HG02623 (cell line): Measurements from ENCODE around the gene SERPINB6.

ENCODE experiments used
- ATAC-seq: cut with Tn5 transposase; IDR thresholded peaks from one replicate; pipeline ENCODE4 v1.9.1; 2021; ENCODE audit warnings: moderate library complexity; ENCODE audit not compliant: unreplicated experiment

SERPINB6 gene

DNA sequence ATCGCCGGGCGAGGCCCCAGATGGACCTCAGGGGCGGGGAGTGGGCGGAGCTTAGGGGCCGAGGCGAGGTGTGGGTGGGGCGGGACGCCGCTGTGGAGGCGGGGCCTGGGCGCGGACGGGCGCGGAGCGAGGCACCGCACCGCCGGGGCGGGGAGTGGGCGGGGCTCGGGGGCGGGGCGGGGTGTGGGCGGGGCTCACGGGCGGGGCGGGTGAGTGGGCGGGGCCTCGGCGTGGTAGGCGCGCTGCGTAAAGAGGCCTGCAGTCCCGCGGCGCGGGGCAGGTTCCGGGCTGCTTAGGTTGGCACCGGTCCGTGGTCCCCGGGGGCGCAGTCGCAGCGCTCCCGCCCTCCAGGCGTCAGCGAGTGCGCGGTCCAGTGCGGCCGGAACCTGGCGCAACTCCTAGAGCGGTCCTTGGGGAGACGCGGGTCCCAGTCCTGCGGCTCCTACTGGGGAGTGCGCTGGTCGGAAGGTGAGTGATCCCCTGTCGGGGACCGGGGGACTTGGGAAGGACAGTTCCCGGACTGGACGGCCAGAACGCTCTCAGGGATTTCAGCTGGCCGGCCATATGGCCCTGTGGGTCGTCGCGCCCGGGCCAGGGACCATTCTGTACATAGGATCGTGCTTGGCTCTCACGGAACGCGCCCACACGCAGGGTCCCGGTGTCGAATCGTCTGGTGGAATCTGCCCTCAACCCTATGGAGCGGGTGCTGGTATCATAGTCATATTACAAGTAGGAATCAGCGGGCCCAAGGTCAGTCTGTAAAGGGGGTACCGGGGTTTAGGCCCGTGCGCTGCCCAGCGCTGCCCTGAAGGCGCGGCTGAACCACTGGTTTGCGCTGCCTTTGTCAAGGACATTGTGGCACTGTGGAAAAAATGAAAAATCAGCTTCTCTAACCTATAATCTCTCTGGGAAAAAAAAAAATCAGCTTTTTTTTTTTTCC lies 28.5 kb upstream of the SERPINB6 start, which contains the start of gene NQO2:
Gene NQO2, plus strand, starts transcription at position 277 of the 940 bp plus-strand sequence. CDS start 6,659 bp downstream, outside the sequence.
- peak; percentile 66 for ATAC-seq

DNA sequence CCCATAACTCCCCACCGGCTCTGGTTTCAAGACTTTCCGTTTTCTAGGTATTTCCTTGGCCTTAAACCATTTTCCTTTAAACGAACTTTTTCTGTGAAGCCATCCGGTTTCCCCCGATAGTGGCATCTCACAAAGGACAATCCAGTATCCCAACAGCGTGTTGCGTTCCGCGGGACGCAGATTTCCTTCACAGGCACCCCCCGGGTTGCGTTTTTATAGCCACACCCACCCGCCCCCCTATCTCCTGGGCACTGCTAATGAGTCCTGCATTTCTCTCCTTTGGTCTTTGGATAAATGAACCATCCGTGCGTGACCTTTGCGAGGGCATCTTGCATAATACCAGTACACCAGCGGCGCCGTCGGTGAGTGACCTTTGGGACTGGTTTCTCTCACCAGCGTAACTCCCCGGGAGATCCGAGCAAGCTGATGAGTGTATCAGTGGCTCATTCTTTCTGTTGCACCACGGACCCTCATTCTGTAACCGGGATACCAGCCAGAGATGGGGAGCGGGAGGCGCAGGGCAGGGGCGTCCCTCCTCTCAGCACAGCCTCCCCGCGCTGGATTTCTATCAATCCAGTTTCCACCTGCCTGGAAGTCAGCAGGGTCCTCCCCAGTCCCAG lies 27.7 kb upstream of the SERPINB6 start:
- ATAC-seq: peak; percentile 15

DNA sequence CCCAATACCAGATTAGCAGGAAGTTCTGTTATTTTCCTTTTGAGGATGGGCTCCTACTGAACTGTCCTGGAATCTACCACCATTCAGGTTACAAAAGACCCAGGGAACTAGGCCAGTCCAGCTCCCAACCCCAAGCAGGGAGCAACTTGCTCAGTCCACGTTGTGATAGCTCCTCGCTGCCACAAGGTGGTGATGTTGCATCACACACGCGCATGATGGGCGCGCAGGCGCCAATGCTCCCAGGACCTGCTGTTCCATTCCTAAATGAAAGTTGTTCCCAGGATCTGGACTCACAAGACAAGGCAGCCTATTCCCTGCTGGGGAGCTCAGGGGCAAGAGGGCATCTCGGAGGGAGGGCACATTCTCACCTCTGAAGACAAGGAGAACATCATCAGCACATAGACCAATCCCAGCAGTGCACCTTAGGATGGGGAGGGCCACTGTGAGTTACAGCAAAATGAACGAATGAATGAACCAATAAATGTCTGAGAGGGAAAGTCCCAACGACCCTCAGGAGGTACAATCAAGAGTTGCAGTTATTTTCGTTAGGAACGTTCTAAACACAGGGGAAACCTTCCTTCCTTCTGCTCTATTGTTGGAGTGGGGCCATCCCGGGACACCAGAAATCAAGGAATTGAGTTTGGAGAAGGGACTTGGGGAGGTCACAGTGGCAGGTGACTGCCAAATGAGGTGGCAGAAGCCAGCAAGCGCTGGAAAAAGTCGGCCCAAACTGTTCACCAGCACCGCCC lies 27.1 kb upstream of the SERPINB6 start:
- ATAC-seq: peak; percentile 42

DNA sequence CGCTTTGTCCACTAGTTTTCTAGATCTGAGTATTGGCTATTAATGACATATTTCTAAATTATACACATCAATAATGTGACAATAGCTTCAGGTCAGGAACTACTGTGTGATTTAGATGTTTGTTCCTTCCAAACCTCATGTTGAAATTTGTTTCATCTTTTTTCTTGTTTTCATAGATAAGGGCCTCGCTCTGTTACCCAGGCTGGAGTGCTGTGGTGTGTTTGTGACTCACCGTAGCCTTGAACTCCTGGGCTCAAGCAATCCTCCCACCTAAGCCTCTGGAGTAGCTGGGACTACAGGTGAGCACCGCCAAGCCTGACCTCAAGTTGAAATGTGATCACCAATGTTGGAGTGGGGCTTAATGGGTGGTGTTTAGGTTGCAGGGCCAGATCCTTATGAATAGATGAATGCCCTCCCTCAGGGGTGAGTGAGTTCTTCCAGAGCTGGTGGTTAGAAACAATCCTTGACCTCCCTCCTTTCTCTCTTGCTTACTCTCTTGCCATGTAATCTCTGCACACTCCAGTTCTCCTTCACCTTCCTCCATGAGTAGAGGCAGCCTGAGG lies 22.5 kb upstream of the SERPINB6 start:
- no peak for ATAC-seq

DNA sequence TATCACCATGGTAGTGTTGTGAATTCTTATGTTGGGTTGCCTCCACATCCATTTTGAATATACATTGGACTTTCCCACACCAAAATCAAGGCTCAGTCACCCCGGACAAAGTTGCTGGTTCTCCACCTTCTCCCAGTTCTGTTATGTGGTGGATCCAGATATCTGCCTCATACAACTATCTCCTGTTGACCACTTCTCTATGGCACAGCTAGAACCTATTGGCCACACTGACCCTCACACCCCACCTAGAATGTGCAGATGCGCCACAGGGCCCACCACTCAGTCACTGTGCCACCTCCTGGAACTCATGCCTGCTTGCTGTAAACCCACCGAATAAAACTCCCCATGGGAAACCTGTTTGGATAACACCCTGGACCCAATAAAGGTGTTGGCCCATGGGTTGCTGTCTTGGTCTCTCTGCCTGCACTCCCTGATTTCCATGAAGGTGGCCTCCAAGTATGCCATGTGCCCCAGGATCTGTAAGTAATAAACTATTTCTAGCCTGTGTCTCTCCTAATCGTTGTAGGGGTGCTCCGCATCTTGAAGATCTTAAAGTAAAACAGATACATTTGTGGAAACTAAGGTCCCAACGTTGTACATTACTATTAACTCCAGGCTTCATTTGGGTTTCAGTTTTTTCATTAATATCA lies 21.1 kb upstream of the SERPINB6 start:
- no peak for ATAC-seq

DNA sequence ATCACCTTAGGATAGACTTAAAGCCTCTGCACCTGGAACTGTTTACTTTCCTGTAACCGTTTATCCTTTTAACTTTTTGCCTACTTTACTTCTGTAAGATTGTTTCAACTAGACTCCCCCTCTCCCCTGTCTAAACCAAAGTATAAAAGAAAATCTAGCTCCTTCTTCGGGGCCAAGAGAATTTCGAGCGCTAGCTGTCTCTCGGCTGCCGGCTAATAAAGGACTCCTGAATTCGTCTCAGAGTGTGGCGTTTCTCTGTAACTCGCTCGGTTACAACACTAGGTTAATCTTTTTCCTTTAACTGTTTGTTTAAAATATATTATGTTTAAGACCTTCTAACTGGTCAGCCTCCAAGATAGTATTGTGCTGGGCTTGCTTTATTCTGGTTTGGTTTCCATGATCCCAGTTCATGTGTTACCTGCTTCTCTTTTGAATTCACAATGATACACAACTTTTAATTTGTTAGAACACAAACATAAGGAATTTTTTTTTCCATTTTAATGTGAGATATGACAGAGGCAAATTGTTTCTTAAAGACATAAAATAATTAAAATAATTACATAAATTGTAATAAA lies 19.7 kb upstream of the SERPINB6 start:
- no peak for ATAC-seq

DNA sequence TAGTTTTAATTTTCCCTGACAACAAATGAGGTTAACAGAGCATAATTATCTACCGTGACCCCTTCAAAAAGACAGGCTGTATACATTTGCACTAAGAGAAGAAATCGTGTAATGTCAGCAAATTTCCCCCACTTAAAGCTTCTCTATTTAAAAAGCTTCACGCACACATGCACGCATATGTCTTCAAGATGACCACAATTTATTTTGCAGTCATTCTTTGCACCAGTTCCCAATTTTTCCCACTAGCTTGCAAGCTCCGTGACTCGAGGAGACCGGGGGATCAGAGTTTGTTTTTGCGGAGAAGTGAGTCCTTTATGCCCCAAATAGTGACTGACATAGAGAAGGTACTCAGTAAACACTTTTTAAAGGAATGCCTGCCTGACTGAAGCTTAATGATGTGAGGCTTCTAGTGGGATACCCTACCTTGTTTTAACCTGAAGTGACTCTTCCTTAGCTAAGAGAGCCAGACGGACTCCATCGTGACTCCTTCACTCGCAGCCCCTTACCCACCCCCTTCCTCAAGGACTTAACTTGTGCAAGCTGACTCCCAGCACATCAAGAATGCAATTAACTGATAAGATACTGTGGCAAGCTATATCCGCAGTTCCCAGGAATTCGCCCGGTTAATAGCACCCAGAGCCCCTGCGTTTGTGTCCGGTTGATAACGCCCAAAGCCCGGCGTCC lies 19.0 kb upstream of the SERPINB6 start:
- ATAC-seq: no peak

DNA sequence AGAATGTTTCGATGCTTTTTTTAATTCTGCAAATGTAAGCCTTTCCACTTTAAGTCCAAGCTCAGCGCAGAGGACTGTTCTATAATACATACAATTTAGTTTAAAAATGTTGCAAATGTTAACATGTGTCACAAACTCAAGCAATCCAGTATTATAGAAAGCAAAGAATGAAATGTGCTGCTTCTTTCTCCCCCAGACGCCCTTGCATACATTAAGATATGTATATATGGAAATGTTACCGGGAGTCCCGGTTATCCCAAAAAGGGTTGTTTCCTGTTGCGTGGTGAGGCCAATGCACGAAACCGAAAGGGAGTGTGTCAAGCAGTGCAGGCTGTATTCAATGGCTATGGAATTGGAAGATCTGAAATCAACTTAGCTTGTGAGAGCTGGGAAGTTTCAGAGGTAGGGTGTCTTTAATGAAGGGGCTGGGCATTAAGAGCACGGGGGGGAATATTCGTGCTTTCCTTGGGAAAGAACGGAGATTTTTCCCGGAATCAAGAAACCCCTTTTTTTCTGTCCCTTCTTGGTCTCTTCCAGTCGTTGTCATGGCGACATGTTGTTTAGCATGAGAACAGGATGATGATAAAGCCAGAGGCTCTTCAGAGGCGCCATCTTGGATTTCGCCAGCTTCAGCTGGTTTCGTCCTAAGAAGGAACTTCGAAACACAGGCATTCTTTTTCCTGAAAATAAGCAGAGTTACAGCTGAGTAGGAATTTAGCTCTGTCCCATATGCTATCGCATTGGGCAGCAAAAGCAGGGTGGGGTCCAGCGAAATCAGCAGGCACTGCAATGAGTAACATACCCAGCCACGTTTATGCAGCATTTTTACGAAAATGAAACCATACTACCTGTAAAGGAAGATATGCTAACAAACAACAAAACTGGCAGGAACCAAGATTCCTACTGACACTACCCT lies 18.2 kb upstream of the SERPINB6 start:
- peak; percentile 65 for ATAC-seq

DNA sequence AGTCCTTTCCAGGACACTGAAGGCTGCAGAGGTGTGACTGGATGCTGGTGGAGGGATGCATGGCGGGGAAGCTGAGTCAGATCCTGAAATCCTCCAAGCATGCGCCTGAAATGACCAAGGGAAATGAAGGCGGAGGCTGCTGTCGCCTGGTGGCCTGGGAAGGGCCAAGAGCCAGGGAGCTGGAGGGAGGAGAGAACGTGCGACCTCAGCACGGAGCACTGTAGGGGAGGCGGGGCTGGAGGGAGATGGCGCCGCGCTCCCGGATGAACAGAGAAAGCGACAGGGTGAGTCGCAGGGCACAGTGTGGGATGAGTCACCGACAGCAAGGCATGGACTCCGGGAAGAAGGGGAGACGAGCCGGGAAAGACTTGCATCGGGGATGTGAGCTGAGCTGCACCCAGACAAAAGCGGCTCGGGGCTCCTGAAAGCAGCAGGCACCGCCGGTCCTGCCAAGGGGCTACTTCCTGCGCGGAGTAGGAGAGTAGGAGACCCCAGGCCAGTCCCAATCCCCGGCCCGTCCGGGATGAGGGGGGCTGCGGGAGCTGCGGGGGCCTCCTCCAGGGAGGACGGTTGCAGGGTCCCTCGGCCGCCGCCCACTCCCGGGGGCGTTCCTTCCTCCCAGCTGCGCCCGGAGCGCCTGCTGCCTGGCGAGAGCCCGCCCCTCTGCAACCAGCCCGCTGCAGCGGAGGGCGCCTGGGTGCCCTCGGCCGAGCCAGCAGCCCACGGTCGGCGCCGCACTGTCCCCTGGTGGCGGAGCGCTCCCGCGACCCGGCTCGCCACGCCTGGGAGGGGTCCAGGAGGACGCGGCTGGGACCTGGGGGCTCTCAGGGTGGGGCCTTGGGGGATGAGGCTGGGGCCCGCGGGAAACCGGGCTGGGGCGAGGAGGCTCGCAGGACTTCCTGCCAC lies 17.3 kb upstream of the SERPINB6 start:
- ATAC-seq: peak; percentile 66

DNA sequence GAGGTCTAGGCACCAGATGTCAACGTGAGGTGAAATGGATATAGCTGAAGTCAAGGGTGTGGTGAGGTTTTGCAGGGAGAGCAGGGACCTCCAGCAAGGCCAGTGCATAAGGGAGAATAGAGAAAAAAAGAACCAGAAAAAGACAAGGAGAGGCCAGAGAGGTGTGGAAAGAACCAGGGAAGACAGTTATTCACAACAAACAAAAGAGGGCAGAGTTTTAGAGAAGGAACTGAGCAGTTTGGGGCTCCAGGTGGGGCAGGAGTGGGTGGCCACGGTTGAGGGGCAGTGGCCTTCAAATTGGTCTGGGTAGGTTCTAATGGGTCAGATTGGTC lies 16.7 kb upstream of the SERPINB6 start:
- ATAC-seq: no peak

DNA sequence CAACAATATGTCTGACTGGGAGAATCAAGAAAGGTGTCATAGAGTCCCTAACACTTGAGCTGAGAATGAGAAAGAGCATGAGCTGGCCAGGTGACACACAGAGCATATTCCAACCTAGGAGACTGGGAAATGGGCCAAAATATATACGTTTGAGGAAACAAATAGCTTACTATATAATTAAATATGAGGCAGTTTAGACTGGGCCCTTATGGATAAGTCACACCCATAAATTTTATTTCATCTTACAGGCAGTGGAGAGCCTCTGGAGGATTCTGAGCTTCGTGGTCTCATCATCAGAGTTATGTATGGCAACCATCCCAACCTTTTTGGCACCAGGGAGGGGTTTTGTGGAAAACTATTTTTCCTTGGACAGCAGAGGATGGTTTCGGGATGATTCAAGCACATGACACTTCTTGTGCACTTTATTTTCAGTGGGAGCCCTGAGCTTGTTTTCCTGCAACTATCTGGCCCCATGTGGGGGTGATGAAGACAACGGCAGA lies 15.4 kb upstream of the SERPINB6 start:
- ATAC-seq: no peak

DNA sequence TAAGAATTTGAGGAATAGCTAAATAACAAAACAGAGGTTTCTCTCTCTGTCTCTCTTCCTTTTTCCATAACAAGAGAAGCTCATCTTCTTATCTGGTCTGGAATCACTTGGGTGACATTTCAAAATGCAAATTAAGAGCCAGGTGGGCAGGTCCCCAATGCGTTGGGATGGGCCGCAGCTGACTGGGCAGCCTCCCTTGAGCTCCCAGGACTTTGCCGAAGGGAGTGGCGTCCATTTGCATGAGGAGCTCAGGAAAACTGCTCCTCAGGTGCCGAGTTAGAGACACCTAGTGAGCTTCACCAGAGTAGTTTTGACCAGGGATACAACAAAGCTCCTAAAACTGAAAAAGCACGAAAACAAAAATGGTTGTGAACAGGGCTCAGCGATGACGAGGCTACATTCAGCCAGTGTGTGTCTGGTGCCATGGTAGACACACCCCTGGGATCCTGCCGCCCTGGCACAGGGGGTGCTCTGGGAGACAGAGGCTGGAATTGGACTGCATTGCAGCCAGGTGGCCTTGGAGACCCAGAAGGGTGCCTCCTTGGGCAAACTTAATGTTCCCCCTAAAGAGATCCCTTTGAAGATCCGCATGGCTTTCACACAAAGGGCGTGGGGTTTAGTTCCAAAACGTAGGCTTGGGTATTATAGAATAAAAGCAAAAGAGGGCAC lies 13.5 kb upstream of the SERPINB6 start:
- no peak for ATAC-seq

DNA sequence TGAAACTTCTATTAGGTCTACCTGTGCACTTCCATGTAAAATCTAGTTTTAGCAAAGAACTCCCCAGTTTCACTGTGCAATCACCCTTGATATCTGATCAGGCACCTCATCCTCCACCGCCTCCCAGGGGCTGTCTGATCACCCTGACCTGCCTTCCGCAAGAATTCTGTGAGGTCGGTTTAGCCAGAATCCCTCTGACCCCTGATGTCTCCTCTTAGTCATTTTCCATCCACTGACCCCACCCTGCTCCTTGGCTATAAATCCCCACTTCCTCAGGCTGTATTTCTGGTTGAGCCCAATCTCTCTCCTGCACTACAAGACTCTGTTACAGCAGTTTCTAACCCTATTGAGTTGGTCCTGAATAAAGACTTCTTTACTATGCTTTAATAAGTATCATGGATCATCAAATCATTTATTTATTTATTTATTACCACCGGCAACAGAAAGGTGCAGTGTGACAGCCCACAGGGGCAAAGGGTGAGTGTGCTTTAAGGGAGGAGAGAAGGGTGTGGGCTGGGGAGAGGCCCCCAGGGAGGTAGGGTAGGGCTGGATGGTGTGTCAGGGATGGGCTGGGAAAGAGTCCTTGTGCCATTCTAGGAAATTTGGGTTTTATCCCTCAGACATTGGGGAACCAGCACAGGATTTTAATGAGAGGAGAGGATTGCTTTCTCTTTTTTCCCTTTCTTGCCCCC lies 11.2 kb upstream of the SERPINB6 start:
- no peak for ATAC-seq

DNA sequence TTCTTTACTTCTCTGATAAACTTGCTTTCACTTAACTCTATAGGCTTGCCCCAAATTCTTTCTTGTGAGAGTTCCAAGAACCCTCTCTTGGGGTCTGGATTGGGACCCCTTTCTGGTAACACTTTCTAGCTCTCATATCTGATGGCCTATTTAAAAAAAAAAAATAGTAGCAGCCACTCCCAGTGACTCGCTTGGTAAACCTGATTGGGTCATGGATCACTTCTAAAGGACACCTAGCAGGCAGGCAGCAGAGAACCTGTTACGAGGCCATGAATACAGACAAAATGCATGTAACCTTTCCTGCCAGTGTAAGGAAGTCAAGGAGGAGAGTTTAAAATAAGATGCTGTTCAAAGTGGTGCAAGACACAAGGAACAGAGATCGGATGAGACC lies 9.1 kb upstream of the SERPINB6 start:
- ATAC-seq: no peak

DNA sequence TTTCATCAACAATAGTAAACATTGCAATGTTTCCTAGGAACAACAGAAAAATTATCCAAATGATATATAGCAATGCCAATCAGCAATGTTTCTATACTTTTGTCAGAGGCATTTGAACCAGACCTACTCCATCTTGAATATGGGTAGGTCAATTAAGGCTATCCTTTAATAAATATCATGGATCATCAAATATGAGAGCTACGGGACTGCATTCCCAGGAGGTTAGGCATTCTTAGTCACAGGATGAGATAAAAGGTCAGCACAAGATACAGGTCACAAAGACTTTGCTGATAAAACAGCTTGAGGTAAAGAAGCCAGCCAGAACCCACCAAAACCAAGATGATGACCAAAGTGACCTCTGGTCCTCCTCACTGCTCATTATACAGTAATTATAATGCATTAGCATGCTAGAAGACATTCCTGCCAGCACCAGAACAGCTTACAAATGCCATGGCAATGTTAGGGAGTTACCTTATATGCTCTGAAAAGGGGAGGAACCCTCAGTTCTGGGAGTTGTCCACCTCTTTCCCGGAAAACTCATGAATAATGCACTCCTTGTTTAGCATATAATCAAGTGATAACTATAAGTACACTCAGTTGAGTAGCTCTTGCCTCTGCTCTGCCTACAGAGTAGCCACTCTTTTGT lies 8.6 kb upstream of the SERPINB6 start:
- ATAC-seq: no peak

DNA sequence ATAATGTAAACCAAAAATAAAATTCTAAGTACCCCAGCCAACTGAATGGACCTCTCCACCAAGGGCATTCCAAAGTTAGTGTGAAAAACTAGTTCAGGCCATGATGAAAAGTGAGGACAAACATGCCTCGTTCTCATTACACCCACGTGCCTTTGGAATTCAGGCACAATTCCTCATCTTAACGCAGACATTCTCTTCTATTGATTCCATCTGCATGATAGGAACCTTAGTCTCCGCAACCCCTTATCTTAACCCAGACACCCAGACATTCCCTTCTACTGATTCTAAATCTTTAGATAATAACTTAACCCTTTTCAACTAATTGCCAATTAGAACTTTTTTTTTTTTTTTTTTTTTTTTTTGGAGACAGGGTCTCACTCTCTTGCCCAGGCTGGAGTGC lies 7.6 kb upstream of the SERPINB6 start:
- no peak for ATAC-seq
